ENCODE results near the gene RNF213.

Gene RNF213

DNA sequence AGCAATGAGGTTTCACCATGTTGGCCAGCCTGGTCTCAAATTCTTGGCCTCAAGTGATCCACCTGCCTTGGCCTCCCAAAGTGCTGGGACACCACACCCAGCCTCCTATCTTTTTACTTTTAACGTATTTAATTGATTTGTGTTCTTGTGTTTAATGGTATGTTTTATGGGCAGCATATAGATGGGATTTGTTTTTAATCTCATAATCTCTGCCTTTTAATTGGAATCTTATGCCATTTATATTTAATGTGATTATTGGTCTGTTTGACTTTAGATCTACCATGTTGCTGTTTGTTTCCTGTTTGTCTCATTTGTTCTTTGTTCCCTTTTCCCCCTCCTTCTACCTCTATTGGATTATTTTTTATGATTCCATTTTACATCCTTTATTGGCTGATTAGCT is 28.2 kb upstream of the RNF213 start:
- Histone ChIP-seq H3F3A (ENCODE audit: low read depth) (no peaks in the 10 kb centered on the region), H2AFZ (ENCODE audit: low read length) (no peak overlapping the region), H3K4me3 (ENCODE audit: low read length, poor library complexity, severe bottlenecking) (no peak overlapping the region), H3K79me2 (ENCODE audit: insufficient read depth, low read length) (no peaks in the 10 kb centered on the region), H3K27me3 (ENCODE audit: insufficient read depth, low read length, poor library complexity, severe bottlenecking) (no peaks in the 10 kb centered on the region), H3K9me2 (replicated peaks; ENCODE audit: low read depth, low read length) (no peaks in the 10 kb centered on the region), H3K36me3 (ENCODE audit: insufficient read depth, low read length) (no peaks in the 10 kb centered on the region), H3K4me1 (ENCODE audit: insufficient read depth, low read length, poor library complexity, severe bottlenecking) (no peaks in the 10 kb centered on the region), H3K4me2 (ENCODE audit: low read depth, low read length, poor library complexity, severe bottlenecking) (no peak overlapping the region), H4K20me1 (ENCODE audit: insufficient read depth, low read length, poor library complexity, severe bottlenecking) (no peaks in the 10 kb centered on the region), H3K9me3 (ENCODE audit: insufficient read depth, low read depth, low read length) (peaks cover 6% of the 10 kb centered on the region; the same call in 1 of the 2 replicates), H3K9ac (ENCODE audit: low read depth, low read length, poor library complexity, severe bottlenecking) (no peak overlapping the region)
- TF ChIP-seq, protein P1, sequence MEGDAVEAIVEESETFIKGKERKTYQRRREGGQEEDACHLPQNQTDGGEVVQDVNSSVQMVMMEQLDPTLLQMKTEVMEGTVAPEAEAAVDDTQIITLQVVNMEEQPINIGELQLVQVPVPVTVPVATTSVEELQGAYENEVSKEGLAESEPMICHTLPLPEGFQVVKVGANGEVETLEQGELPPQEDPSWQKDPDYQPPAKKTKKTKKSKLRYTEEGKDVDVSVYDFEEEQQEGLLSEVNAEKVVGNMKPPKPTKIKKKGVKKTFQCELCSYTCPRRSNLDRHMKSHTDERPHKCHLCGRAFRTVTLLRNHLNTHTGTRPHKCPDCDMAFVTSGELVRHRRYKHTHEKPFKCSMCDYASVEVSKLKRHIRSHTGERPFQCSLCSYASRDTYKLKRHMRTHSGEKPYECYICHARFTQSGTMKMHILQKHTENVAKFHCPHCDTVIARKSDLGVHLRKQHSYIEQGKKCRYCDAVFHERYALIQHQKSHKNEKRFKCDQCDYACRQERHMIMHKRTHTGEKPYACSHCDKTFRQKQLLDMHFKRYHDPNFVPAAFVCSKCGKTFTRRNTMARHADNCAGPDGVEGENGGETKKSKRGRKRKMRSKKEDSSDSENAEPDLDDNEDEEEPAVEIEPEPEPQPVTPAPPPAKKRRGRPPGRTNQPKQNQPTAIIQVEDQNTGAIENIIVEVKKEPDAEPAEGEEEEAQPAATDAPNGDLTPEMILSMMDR (conservative IDR thresholded peaks at IDR 0.05; ENCODE audit: low read length), result no peak
- TF ChIP-seq EZH2phosphoT487 (IDR thresholded peaks at IDR 0.05; ENCODE audit: borderline replicate concordance), result no peak

DNA sequence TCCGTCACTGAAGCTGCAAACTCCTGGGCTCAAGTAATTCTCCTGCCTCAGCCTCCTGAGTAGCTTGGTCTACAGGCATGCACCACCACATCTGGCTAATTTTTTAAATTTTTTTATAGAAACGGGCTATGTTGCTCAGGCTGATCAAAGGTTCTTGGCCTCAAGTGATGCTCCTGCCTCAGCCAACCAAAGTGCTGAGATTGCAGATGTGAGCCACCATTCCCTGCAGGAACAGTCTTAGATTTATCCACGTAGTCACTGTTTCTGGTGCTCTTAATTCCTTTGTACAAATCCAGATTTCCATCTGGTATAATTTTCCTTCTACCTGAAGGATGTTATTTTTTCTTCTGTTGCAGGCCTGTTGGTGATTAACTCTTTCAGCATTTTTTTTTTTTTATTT is 27.4 kb upstream of the RNF213 start:
- Histone ChIP-seq H3K4me3 (ENCODE audit: low read length, poor library complexity, severe bottlenecking) (no peak overlapping the region), H3F3A (ENCODE audit: low read depth) (no peaks in the 10 kb centered on the region), H4K20me1 (ENCODE audit: insufficient read depth, low read length, poor library complexity, severe bottlenecking) (no peaks in the 10 kb centered on the region), H3K9me2 (replicated peaks; ENCODE audit: low read depth, low read length) (no peaks in the 10 kb centered on the region), H2AFZ (ENCODE audit: low read length) (no peak overlapping the region), H3K27me3 (ENCODE audit: insufficient read depth, low read length, poor library complexity, severe bottlenecking) (no peaks in the 10 kb centered on the region), H3K4me2 (ENCODE audit: low read depth, low read length, poor library complexity, severe bottlenecking) (no peak overlapping the region), H3K4me1 (ENCODE audit: insufficient read depth, low read length, poor library complexity, severe bottlenecking) (no peaks in the 10 kb centered on the region), H3K9ac (ENCODE audit: low read depth, low read length, poor library complexity, severe bottlenecking) (no peak overlapping the region), H3K9me3 (ENCODE audit: insufficient read depth, low read depth, low read length) (peaks cover 6% of the 10 kb centered on the region; the same call in 1 of the 2 replicates), H3K79me2 (ENCODE audit: insufficient read depth, low read length) (no peaks in the 10 kb centered on the region), H3K36me3 (ENCODE audit: insufficient read depth, low read length) (no peaks in the 10 kb centered on the region)
- no peak for TF ChIP-seq EZH2phosphoT487 (IDR thresholded peaks at IDR 0.05; ENCODE audit: borderline replicate concordance)
- TF ChIP-seq, protein P1 (conservative IDR thresholded peaks at IDR 0.05; ENCODE audit: low read length), result no peak

DNA sequence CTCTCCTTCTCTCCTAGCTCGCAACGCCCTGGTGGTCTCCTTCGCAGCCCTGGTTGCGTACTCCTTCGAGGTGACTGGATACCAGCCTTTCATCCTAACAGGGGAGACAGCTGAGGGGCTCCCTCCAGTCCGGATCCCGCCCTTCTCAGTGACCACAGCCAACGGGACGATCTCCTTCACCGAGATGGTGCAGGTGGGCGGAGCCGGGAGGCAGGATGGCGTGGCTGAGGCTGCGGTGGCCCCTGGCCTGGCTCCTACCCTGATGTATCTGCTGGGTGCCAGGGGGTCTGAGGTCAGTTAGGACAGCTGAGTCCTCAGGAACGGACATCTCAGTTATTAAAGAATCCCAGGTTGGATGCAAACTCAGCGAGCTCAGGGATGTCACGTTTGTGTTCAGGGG is 23.7 kb upstream of the RNF213 start:
- no peak overlapping the region for H3K4me2 ChIP-seq (ENCODE audit: low read depth, low read length, poor library complexity, severe bottlenecking)
- no peak overlapping the region for H3K9ac ChIP-seq (ENCODE audit: low read depth, low read length, poor library complexity, severe bottlenecking)
- no peaks in the 10 kb centered on the region for H3K79me2 ChIP-seq (ENCODE audit: insufficient read depth, low read length)
- no peaks in the 10 kb centered on the region for H3F3A ChIP-seq (ENCODE audit: low read depth)
- no peaks in the 10 kb centered on the region for H4K20me1 ChIP-seq (ENCODE audit: insufficient read depth, low read length, poor library complexity, severe bottlenecking)
- no peaks in the 10 kb centered on the region for H3K27me3 ChIP-seq (ENCODE audit: insufficient read depth, low read length, poor library complexity, severe bottlenecking)
- no peak for TF ChIP-seq EZH2phosphoT487 (IDR thresholded peaks at IDR 0.05; ENCODE audit: borderline replicate concordance)
- TF ChIP-seq, protein P1 (conservative IDR thresholded peaks at IDR 0.05; ENCODE audit: low read length), result no peak
- no peak overlapping the region for H3K4me3 ChIP-seq (ENCODE audit: low read length, poor library complexity, severe bottlenecking)
- no peaks in the 10 kb centered on the region for H3K4me1 ChIP-seq (ENCODE audit: insufficient read depth, low read length, poor library complexity, severe bottlenecking)
- no peaks in the 10 kb centered on the region for H3K36me3 ChIP-seq (ENCODE audit: insufficient read depth, low read length)
- no peak overlapping the region for H2AFZ ChIP-seq (ENCODE audit: low read length)
- H3K9me2 ChIP-seq (replicated peaks; ENCODE audit: low read depth, low read length), result no peaks in the 10 kb centered on the region
- peaks cover 6% of the 10 kb centered on the region; the same call in 1 of the 2 replicates for H3K9me3 ChIP-seq (ENCODE audit: insufficient read depth, low read depth, low read length)
